HepG2 (cell line): Measurements from ENCODE around the gene RIMKLB.
"Not testable (repeated sequence)": the region's sequence is repeated elsewhere in the genome, so short reads cannot be mapped to it uniquely, and the experiment has no call there.

Experiments used
- ATF3 ChIP-seq: sonication (generic); formaldehyde crosslinking; IDR thresholded peaks from 2 replicates; pipeline ENCODE4 v1.4.0; 2020; ENCODE audit warnings: missing genetic modification reagents
- ATRX ChIP-seq: sonication (generic); formaldehyde crosslinking; IDR thresholded peaks from 2 replicates; pipeline ENCODE4 v1.4.0; 2020; ENCODE audit warnings: missing genetic modification reagents, borderline replicate concordance
- EP300 ChIP-seq, 3 experiments: sonication (generic) in 1 of 3; formaldehyde crosslinking in 1 of 3; IDR thresholded peaks; 2 replicates each; pipeline versions ENCODE4 v1.5.1 to v1.6.1; 2011 to 2020; ENCODE audit warnings: low read depth in 2 of 3, low read length in 2 of 3, borderline replicate concordance in 1 of 3, improper control_type of control experiment in 1 of 3, mild to moderate bottlenecking in 1 of 3, missing genetic modification reagents in 1 of 3, moderate library complexity in 1 of 3
- HBP1 ChIP-seq: IDR thresholded peaks from 2 replicates; pipeline ENCODE4 v1.6.1; 2016; ENCODE audit warnings: low read depth, control low read depth
- JUNB ChIP-seq: sonication (generic); formaldehyde crosslinking; IDR thresholded peaks from 2 replicates; pipeline ENCODE4 v1.8.0; 2022; ENCODE audit warnings: missing genetic modification reagents, mild to moderate bottlenecking, borderline replicate concordance
- NFYB ChIP-seq: sonication (generic); formaldehyde crosslinking; IDR thresholded peaks from 2 replicates; pipeline ENCODE4 v1.4.0; 2020; ENCODE audit warnings: missing genetic modification reagents
- REST ChIP-seq, 2 experiments: IDR thresholded peaks; 2 replicates each; pipeline ENCODE4 v1.6.1; 2011 to 2012; ENCODE audit warnings: low read length in 2 of 2, borderline replicate concordance in 1 of 2, low read depth in 1 of 2, mild to moderate bottlenecking in 1 of 2, moderate library complexity in 1 of 2
- XBP1 ChIP-seq: sonication (generic); formaldehyde crosslinking; IDR thresholded peaks from 2 replicates; pipeline ENCODE4 v1.5.0; 2020; ENCODE audit warnings: missing genetic modification reagents
- ZNF160 ChIP-seq: sonication (generic); formaldehyde crosslinking; IDR thresholded peaks from 2 replicates; pipeline ENCODE4 v1.8.0; 2022; ENCODE audit warnings: mild to moderate bottlenecking, inconsistent platforms, missing genetic modification reagents
- TF ChIP-seq, protein P1 (sequence below): sonication (generic); formaldehyde crosslinking; IDR thresholded peaks from 2 replicates; pipeline ENCODE4 v1.5.0; 2020; ENCODE audit warnings: mild to moderate bottlenecking, missing genetic modification reagents, moderate library complexity

GRCh38 chr12:8745631-8746030 lies 47.8 kb downstream of the RIMKLB start:
- TF ChIP-seq JUNB; ATRX; ATF3 (CRISPR knock-in tag); XBP1 (CRISPR knock-in tag); ZNF160 (CRISPR knock-in tag); NFYB (CRISPR knock-in tag); EP300 (IDR thresholded peaks at IDR 0.05; ENCODE audit: low read depth in 2 of 2, low read length in 2 of 2); EP300 (CRISPR knock-in tag; IDR thresholded peaks at IDR 0.05; ENCODE audit: borderline replicate concordance); HBP1 (CRISPR knock-in tag); REST (IDR thresholded peaks at IDR 0.05; ENCODE audit: borderline replicate concordance in 1 of 2, low read depth in 1 of 2, low read length in 2 of 2): not testable (repeated sequence)
- TF ChIP-seq, protein P1, sequence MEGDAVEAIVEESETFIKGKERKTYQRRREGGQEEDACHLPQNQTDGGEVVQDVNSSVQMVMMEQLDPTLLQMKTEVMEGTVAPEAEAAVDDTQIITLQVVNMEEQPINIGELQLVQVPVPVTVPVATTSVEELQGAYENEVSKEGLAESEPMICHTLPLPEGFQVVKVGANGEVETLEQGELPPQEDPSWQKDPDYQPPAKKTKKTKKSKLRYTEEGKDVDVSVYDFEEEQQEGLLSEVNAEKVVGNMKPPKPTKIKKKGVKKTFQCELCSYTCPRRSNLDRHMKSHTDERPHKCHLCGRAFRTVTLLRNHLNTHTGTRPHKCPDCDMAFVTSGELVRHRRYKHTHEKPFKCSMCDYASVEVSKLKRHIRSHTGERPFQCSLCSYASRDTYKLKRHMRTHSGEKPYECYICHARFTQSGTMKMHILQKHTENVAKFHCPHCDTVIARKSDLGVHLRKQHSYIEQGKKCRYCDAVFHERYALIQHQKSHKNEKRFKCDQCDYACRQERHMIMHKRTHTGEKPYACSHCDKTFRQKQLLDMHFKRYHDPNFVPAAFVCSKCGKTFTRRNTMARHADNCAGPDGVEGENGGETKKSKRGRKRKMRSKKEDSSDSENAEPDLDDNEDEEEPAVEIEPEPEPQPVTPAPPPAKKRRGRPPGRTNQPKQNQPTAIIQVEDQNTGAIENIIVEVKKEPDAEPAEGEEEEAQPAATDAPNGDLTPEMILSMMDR (CRISPR knock-in tag), result not testable (repeated sequence)
